AML-193 (cell line): ENCODE results near the gene PHGDH.
"Not testable (repeated sequence)": the region's sequence is repeated elsewhere in the genome, so short reads cannot be mapped to it uniquely, and the experiment has no call there.

Experiments
- DNase-seq, 2 experiments: peaks; one replicate each; lab custom pipeline; 2025; lab: John Stamatoyannopoulos, UW

PHGDH gene

GRCh38 chr1:119700326-119700725 is 11.4 kb upstream of the PHGDH start:
- DNase-seq: no peak

DNA sequence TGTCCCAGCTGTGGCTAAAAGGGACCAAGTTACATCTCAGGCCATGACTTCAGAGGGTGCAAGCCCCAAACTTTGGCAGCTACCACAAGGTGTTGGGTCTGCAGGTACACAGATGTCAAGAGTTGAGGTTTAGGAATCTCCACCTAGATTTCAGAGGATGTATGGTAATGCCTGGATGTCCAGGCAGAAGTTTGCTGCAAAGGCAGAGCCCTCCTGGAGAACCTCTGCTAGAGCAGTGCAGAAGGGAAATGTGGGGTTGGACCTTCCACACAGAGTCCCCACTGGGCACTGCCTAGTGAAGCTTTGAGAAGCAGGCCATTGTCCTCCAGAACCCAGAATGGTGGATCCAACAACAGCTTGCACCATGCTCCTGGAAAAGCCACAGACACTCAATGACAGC is 10.1 kb upstream of the PHGDH start:
- DNase-seq: no peak

DNA sequence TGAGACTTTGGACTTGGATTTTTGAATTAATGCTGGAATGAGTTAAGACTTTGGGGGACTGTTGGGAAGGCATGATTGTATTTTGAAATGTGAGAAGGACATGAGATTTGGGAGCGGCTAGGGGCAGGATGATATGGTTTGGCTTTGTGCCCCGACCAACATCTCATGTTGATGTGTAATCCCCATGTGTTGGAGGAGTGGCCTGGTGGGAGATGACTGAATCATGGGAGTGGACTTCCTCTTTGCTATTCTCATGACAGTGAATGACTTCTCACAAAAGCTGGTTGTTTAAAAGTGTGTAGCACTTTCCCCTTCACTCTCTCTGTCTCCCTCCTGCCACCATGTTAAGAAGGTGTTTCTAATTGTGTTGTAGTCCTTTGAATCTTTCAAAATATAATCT is 9.3 kb upstream of the PHGDH start:
- no peak for DNase-seq

DNA sequence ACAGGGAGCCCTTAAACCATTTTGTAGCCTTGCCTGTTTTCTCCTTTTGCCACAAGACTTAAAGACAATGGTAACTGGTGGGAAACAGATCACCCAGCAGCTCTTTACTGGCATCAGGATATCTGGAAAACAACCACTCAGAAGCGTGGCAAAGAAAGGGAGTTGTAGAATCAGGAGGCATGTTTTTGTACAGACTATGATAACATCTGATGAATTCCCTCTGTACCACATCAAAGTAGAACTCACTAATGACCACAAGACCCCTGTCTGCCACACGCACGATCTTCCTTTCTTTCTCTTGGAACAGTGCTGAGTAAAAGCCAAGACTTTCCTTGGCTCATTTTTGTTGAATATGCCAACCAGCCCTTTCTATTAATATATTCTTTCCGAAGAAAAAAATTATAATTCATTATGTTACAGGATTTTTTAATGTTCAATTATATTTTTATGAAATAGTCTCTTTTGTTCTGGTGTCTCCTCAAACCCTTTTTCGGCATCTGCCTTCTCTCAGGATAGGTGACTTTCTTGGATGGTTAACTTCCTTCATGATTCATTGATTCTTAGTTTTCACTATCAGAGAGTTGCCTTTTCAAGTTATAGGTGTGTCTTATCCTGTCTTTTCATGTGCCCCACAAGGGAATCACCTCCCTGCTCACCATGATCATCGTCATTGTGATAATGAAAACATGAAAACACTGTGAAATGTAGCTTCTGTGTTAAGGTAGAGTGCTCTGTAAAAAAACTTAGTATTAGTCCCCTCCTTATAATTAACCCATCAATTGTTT is 7.9 kb upstream of the PHGDH start:
- no peak for DNase-seq

- DNase-seq: not testable (repeated sequence)
These were observed 5.1 kb upstream of the PHGDH start for GRCh38 chr1:119706599-119706998.

- DNase-seq: not testable (repeated sequence)
These were observed 354 bp upstream of the PHGDH start for GRCh38 chr1:119711356-119711803.

DNA sequence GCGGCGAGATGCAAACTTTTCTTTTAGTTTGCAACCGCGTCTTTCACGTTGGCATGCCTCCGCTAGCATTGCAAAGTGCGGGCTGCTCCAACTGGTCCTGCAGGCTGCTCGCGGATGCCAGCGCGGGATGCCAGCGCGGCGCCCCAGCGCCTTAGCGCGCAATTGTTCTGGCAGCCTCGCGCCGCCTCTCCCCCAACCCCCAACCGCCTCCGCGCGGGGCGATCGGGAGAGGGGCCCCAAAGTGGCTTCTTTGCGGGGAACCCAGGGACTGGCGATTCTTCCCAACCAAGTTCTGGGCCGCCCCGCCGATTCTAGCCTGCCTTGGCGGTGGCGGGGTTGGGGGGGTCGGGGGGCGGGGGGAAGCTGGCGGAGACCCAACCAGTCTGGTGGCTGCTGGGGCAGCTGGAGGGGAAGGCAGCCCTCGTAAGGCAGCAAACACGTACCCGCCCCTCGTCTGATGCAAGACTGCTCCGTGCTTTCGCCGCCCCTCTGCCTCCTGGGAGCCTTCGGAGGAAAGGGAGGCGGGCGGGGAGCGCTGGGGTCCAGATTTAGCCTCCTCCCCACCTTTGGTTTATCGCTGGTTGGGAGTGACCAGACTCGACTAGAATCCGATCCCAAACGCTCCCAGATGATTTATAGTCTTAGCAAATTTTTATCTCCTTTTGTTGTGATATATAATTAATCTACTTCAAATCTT is 756 bp downstream of the PHGDH start:
- no peak for DNase-seq

GRCh38 chr1:119713039-119713748 is 1.5 kb downstream of the PHGDH start:
- DNase-seq: no peak

DNA sequence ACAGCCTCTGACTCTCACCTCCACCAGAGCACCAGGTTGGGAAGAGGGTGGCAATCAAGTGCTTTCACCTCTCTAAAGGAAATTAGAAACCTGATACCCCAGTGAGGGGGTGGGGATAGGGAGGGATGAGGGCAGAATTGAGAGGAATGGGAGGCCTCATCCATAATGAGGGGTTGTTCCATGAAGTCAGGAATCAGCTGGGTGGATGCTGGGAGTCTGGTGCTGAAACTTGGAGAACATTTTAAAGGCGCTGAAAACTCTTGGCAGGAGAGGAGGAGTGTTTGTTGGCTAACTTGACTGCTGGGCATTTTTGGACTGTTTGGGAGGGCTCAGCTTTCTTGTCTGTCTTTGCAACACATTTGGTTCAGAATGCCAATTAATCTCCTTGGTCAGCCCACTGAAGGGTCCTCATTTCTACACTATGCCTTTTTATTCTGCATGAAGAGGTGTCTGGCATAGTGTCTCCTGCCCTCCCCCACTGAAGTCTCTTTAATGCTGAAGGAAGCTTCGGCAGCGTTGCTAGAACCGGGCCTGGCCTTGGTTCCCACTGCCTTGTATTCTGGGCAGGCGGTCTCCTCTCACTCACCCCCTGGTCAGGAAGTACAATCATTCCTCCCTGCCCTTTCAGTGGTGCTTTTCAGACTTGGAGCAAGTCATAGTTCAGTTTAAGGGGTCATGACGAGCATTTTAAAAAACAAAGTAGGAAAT is 2.2 kb downstream of the PHGDH start:
- DNase-seq: no peak

- DNase-seq: no peak
These were observed 2.8 kb downstream of the PHGDH start for GRCh38 chr1:119714583-119714982.

- DNase-seq: no peak
These were observed 3.8 kb downstream of the PHGDH start for GRCh38 chr1:119715542-119715941.

DNA sequence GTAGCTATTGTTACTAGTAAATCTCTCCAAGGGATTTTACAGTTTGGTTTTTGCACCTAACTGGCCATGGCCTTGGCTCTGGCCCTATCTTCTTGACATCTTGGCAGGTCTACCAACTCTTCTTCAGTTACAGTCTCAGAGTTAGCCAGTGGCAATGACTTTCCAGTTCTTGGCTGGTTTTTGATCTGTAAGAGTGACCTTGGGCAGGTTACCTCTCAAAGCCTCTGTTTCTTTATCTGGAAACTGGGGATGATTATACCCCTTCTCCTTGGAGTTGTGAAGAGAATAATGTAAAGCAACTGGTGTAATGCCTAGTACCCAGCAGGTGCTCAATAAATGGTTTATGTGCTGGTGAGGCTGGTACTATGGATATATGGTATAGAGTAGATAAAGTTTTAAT is 6.7 kb downstream of the PHGDH start:
- no peak for DNase-seq

DNA sequence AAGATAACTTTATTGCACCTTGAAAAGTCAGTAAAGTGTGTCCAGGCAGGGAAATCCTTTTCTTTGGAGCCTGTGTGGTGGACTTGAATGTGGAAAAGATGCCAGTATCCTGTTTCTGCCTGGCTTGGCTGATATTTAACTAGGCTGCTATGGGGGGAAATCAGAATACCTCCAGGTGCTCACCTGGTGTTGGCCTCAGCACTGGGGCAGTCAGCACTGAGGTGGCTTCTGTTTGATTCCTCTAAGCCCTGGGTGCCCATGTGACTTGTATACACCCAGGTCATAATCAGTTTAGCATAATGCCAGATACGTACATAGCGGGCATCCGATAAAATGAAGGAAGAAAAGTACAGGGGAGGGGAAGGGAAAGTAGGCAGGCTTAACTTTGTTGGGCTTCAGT is 7.2 kb downstream of the PHGDH start:
- no peak for DNase-seq

GRCh38 chr1:119720866-119721440 is 9.2 kb downstream of the PHGDH start:
- DNase-seq: no peak

DNA sequence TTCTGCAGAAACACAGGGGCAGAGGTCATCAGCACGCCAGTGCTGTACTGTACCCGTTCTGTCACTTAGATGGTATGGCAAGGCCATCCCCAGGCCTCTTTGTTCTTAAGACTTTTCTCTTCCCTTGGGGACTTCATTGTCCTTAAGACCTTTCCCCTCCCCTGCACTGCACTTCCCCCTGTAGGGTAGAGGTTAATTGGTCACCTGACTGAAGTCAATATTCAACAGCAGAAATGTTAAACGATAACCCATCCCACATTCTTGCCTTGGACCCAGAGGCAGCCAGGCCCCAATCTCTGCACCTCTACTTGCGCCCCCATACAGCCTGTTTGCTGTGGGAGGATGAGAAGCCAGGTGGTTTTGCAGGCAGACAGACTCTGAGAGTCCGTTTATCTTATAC is 10.2 kb downstream of the PHGDH start:
- DNase-seq: no peak

DNA sequence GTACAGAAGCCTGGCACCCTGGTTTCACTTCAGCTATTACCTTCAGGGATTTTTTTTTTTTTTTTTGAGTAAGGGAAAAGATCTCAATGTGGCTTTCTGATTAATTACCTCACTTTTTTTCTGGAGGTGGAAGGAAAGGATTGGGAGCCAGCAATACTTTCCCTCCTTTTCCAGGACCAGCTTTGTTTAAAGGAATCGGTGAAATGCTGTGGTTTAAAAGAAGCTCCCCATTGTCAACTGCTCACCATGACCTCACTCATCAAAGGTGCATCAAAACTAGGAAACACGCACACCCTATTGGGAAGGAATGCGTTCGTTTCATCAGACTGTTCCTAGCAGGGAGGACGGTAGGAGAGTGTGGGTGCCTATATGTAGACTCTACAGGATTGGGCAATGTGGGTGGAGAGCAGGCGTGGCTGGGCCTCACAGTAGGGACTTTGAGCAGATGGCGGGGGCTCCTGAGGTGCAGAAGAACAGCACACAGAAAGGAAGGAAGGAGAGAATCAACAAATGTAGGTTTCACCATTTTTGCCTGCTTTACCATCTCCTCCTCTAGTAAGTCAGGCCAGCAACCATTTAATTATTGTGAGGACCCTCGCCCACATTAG is 13.0 kb downstream of the PHGDH start:
- no peak for DNase-seq

- no peak for DNase-seq
These were observed 13.9 kb downstream of the PHGDH start for GRCh38 chr1:119725626-119726025.

DNA sequence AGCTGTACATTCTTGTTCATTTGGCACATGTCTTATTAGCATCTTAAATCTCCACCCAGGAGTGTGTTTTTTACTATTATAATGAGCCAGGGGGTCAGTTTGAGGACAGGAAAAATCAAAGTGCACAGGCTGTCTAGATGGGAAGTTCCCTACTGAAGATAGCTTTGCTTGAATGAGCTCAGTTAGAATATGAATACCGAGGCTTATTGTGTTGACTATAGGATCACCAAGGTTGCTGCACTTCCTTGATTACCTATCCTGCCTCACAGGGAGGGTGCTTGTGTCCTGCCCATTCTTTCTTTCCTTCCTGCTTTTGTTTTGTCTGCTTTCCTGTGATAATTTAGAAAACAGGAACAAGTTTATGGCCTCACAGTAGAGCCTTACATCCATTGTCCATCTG is 16.3 kb downstream of the PHGDH start:
- no peak for DNase-seq

GRCh38 chr1:119729044-119729443 is 17.3 kb downstream of the PHGDH start:
- no peak for DNase-seq

DNA sequence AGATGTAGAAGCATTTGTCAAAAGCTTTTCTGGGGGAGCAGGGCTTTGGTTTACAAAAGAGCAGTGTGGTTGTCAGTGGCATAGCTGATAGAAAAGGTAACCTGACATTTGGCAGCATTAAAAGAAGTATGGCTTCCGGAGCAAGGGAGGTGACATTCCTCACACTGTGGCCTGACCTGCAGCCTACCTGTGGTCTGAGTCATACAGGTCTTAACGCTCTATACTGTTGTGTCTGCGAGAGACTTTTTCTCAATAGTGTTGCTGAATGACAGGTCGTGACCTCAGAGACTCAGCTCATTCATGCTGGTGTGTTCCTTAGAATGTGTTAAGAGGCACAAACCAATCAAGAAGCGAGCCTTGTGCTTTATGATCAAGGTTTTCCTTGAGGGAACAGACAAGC is 19.3 kb downstream of the PHGDH start:
- DNase-seq: no peak

GRCh38 chr1:119731741-119732430 is 20.2 kb downstream of the PHGDH start:
- DNase-seq: no peak
